T-helper 22 cell (primary cell): Measurements from ENCODE around the gene ING2.
A peak's percentile ranks its signal among the peaks of the same experiment; 100 is the strongest.

Experiments
- DNase-seq: peaks from one replicate; pipeline ENCODE4 v3.0.0-alpha.2; 2020; ENCODE audit warnings: low read depth

The ING2 gene

DNA sequence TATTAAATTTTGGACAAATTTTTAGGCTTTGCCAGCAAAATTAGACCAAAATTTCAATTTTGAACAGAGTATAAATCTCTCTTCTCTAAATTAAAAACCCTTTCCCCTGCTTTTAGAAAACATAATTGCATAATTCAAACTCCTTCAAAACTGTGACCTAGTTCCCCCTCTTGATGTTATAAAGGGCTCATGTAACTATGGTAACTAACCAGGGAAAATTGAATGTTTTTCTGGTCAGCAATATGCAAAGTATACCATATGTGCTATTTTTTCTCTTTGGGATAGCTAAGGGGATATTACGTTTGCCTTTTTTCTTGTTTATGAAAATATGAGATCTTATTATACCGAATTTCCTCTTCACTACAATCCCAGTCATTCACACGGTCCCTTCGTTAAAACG is 5.1 kb upstream of the ING2 start:
- DNase-seq = no peak

DNA sequence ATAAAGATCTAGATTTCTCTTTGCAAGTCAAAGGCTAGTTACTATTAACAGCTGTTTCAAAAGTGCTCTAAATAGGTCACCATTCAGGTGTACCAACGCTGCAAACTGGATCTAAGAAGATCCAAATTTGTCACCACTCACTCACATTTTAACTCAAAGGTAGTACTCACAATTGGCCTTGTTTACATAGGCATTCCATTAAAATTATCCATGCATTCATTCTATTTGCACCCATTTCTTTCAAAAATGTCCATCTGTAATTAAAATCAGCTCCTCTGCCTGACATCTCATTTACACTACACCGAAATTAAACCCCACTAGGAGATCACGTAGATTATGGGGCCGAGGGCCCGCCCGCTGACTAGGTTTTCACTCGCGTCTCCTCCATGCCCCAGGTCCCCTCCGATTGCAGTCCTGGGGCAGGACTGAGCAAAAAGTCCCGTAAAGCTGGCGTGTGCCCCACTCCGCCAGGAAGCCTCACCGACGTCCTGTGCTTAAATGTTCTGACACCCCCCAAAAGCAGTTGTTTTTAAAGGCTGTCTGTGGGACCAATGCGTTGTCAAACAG is 1.3 kb upstream of the ING2 start:
- no peak for DNase-seq

DNA sequence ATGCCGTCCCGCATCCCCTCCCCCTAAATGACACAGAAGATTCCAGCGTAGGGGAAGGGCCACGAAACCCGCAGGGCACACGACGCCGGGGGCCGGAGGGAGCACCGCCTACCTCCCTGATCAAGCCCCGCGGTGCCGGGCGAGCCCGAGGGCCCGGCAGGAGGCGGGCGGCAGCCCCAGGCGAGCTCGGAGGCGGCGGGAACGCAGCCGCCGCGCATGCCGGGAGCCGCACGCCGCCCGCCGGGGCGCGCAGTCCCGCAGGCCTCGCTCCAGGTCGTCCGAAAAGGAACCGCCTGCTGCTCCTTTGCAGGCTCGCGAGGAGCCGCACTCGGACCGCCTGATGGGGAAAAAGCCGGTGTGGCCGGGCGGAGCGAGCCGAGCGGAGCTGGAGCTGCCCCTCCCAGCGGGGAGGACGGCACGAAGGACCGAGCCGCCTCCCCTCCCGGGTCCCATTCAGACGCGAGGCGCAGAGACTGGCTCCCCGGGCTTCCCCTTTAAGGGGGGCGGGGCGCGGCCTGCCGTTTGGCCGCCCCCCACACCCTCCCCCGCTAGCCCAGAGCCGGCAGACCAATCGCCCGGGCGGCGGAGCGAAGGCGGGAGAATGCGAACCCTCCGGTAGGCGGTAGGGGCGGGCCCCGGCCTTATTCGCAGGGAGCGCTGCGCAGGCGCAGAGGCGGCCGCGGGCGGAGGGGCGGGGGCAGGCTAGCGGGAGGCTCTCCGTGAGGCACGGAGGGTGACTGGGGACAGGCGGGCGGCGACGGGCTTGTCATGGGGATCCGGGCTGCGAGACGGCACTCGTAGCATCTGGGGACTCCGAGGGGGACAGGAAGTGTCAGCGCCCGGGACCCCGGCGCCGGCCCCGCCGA is 561 bp upstream of the ING2 start:
- DNase-seq = peak; percentile 98

DNA sequence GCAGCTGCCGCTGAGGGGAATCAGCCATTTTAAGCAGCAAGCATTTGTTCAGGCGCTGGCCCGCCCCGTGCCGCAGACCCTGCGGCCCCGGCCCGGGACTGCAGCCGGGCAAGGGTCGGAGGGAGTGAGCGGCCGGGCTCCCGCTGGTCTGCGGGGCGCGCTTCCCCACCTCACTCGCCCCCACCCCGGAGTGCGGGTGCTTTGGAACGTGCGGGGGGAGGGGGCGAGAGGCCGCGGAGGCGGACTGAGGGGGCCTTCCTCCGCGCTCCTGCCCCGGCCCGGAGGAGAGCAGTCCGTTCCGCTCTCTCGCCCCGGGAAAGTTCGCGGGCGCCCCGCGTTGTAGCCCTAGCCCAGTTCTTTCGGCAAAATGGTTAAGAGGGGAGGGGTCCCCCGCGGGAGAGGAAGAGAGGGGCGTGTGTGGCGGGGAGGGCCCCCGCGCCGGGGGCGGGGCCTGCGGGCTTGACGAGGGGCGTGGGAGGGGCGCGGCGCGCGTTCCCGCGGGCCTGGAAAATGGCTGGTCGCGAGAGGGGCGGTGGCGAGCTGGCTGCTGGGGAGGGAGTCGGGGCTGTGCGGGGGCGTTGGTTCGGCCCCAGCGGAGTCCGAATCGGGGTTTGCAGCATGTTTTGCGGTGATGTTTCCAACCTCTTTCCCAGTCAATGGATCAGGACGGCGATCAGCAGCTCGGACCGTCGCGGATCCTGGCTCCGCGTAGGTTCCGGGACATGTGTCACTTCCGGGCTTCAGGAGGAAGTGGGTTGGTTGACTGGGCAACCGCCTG is 942 bp downstream of the ING2 start:
- peak; percentile 79 for DNase-seq

DNA sequence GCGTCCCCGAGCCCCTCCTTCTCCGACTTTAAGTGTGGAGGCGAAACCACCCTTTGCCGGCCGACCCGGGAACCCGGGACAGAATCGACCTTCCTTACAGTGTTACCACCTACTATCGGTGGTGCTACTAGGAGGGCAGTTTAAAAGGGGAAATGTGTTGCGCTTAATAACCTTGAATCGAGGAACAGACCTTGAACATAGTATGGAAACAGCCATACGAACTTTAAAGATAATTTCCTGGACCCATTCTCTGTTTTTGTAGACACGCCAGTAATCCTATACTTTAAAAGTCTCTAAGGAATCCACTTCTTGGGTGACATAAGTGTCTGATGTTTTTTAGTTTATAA is 1.5 kb downstream of the ING2 start:
- no peak for DNase-seq

DNA sequence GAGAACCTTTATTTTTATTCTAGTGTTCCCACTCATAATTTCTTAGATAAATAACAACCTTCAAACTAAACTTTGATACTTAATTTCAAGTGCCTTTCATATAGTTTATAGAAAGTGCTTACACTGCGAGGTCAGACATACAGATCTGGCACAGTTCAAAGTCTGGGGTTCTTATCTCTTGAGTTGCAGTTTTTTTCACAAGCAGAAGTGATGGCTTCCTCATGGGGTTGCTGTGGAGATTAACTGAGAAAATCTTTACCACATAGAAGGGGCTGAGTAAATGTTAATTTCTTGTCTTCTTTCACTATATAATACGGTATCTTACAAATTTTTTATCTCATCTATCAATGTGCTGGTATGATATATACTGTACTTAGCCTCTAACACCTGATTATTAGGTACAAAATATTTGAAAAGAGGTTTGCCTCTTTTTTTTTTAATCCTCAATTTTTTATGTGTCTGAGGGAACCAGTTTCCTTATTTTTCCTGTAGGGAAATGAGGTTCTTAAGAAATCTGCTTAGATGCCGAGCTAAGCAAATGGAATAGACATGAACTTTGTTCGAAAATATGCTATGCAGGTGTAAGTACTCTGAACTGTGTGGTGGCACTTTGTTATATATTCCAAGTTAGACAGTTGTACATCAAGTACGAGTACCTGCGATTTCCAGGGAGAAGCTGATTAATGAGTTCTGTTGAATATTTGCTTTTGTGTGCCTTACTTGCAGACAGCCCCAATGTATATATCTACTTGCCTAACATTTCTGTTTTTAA is 3.3 kb downstream of the ING2 start:
- no peak for DNase-seq

DNA sequence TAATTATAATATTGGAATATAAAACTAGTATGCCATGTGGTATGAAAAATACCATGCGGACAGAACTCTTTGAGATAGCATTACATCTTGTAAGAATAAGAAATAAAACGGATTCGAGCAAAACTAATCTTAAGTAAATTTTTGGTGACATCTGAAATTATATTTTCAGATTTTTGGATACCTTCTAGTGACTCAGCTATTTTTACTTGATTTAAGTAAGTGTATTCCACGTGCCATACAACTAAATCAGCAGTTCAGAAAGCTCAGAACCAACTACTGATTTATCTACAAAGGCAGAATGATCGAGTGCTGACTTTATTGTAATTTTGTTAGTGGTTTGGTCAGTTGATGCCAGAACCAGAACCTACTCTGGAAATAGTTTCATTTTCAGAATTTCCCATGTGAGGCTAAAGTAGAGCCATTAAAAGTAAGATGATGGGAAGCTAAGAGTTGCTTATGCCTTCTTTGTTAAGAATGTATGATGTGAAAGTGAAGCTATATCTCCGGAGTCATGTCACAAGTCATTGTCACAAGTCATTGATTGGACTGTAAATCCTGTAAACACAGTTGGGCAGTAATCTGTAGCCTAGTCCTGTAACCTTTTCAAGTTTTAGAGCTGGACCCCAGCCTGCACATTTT is 4.0 kb downstream of the ING2 start:
- no peak for DNase-seq

DNA sequence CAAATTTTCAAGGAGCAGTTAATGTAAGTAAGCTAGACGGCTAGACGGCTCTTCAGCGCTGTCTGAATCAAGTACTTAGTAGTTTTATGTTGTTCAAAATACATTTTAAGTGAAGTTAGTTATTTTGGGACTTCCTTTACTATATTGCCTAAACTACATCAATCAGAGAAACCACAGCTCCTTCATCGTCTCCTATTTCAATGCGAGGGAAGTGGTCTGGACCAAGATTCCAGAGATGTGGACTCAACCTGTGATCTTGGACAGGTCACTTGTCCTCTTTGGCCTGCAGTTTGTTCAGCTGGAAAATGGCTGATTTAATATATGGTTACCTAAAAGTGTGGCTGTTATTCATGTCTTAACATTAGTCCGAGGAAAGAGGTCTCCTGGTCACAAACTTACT is 10.6 kb downstream of the ING2 start:
- DNase-seq = no peak

DNA sequence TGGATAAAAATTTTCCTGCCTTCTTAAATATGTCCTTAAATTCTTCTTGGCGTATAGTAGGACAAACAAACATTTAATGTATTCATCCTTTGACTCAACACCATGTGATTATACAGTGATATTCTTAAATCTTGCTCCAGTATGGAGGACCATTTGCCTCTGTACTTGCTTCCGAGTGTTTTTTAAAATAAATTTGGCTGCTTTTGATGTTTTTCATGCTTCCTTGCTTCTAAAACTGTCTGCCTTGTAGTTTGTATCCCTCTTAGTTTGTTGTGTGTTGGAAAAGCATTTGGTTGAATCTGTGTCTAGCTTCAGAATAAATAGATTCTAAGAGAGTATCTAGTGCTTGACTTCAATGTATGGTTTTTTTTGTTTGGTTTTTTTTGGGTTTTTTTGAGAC is 12.3 kb downstream of the ING2 start:
- DNase-seq = no peak

DNA sequence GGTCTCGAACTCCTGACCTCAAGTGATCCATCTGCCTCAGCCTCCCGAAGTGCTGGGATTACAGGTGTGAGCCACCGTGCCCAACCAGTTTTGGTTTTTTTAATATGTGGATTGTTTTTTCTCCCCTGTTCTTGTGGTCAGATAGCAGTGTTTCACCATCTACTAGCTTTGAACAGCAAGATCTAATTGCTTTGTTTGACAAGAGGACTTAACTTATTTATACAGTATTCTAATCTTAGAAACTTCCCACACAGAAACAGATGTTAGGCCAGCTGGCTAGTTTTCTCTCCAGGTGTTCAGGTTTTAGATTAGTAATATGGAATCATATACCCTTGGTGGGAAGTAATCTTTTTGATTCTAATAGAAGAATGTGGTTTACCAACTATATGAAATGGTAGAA is 12.9 kb downstream of the ING2 start:
- DNase-seq = no peak

DNA sequence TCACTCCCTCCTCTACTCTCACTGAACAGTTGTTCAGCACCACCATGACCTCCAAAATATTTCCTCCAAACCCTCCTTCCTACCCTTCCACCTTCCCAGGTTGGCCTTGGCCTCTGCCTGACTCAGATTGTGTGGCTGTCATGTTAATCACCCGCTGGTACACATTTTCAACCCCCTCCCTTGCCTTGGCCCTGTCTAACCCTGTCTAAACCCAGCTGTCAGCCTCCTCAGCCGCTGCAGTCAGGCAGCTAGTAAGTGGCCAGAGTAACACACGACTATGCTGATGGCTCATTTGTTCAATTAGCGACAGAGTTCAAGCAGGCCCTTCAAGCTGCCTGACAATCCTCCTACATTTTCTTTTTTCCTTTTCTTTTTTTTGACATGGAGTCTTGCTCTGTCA is 18.0 kb downstream of the ING2 start:
- DNase-seq = no peak

DNA sequence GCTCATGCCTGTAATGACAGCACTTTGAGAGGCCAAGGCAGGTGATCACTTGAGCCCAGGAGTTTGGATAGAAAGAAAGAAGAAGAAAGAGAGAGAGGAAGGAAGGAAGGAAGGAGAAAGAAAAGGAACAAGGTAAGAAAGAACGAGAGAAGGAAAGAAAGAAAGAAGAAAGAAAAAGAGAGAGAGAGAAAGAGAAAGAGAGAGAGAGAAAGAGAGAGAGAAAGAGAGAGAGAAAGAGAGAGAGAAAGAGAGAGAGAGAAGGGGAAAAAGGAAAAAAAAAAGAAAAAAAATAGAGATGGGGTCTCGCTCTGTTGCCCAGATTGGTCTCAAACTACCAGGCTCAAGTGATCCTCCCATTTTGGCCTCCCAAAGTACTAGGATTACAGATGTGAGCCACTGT is 22.5 kb downstream of the ING2 start:
- no peak for DNase-seq

DNA sequence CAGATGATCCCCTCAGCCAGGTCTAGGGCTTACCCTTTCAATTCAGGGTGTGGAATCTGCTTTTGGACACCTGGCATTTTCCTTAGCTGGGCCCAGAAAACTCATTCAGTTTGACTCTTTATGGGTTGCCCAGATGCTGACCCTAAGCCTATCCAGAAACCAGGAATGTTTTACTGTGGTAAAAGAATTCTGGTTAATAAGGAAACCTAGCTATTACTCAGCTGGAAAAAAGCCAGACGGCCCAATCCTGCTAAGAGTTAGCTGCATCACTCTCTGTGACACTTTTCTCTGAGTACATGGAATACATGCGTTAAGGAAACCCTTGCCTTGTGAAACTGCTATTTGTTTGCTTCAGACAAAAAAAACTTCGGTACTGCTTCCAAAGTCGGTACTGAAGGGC is 28.0 kb downstream of the ING2 start:
- DNase-seq = no peak

DNA sequence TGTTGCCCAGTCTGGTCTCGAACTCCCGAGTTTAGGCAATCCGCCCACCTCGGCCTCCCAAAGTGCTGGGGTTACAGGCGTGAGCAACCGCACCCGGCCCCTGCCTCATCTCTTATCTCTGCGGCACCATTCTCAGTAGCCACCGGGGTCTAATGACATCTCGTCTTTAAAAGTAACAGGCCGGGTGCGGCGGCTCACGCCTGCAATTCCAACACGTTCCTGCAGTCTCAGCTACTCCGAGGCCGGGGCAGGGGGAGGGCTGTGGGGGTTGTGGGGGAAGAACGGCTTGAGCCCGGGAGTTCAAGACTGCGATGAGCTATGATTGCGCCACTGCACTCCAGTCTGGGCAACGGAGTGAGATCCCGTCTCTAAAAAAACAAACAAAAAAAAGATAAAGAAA is 28.8 kb downstream of the ING2 start:
- DNase-seq = no peak

DNA sequence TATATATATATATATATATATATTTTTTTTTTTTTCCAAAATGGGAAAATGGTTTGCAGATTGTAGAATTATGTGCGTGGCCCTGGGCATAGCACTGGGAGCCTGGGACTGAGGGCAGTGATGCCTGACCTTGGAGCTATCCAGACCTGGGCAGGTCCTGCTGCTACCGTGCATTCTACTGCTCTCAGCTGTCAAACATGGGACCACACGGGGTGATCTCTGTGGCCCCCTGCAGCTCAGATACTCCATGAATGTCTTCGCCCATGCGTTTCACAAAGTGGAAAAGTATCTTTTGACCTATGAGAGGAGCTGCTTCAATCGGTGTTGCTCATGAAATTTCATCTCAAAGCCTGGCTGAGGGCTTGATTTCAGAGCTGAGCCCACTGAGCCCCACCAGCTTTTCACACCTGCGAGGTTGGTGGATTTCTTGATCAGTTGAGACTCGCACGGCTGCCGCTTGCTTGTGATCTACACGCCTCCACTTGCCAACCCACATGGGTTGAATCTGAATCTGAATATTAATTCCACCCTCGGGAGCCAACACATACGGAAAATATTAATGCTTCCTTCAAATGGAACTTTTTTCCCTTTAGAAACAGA is 35.7 kb downstream of the ING2 start:
- DNase-seq = no peak

DNA sequence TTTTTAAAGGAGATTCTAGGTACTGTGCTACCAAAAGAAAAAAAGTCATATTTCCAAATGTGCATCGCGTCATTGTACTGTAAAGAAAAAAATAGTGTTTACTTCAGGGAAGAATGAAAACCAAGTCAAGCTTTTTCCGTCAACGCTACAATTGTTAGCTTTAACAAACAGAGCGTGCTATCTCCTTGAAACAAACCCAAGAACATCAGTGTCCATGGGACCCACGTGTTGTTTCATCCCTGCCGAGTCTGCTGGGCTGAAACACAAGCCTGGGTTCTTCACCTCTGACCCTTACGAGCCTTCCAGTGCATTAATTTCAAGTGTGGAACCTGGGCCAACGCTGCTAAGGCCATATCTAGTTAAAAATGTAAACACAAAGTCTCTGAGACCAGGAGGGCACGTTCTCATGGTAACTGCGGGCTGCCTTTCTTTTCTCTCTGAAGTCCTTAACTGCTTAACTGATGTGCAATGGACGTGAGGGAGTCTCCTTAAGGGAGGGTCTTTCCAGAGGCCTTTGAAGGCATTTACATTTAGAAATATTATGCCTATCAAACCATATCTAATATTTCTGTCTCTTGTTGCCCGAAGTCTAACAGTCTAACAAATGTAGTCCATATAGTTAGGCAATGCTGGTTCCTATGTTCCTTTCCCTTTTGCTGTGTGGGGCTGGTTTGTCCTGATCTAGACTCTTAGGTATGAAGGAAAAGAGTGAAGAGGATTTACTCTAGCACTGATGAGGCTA is 36.3 kb downstream of the ING2 start:
- DNase-seq = no peak

DNA sequence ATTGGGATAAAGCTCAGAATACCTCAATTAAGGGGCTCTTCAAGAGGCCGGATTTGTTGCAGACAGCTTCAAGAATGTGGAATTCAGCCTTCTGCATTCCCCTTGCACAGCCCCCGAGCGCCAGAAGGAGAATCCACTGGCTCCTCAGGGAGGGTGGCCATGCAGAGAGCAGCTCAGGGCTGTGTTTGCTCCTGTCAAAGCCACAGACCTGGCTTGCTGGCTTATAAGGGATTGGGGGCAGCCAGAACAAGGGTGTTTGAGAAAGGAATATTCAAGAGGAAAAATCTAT is 36.8 kb downstream of the ING2 start:
- DNase-seq = no peak

DNA sequence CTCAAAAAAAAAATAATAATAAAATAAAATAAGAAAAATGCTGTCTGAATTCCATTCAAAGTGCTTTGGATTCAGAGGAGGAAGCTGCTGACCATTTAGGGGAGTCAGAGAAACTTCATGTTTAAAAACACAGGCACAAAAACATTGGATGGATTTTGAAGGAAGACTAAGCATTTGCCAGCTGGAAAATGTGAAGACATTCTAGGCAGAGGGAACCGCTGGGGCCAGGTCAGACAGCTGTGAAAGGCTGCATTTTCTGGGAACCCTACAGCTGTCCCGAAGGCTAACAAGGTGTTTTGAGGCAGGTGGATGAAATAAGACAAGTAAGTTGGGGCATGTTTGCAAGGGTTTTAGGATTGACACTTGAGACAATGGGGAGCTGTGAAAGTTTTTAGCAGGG is 38.6 kb downstream of the ING2 start:
- DNase-seq = no peak

DNA sequence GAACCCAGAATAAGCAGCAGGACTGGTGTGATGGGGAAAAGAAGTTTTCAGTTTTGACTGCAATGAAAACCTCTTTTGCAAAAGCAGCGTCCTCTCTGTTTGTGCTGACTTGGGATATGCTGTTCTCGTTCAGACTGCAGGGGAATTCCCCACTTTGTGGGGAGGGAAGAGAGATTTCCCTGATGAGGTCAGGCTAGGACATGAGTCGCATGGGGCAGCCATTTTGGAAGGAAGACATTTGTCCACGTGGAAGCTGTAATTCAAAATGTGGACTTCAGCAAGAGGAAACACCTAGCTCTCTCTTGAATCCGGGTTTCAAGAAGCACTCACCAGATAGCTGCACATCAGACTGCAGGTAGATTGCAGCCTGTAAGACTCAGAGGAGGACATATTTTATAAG is 39.3 kb downstream of the ING2 start:
- DNase-seq = no peak

DNA sequence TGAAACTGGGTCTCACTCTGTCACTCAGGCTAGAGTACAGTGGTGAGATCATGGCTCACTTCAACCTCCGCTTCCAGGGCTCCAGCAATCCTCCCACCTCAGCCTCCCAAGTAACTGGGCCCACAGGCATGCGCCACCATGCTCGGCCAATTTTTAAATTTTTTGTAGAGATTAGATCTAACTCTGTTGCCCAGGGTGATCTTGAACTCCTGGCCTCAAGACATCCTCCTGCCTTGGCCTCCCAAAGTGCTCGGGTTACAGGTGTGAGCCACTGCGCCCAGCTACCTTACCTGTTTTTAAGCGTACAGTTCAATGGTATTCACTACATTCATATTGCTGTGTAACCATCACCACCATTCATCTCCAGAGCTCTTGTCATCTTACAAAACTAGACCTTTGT is 41.5 kb downstream of the ING2 start:
- no peak for DNase-seq

DNA sequence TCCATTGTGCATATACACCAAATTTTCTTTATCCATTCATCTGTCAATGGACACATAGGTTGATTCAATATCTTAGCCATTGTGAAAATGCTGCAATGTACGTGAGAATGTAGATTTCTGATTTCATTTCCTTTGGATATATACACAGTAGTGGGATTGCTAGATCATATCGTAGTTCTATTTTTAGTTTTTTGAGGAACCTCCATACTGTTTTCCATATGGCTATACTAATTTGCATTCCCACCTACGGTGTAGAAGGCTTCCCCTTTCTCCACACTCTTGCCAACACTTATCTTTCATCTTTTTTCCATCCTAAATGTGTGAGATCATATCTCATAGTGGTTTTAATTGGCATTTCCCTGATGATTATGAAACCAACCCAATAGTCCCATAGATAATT is 43.4 kb downstream of the ING2 start:
- DNase-seq = no peak
